Thyroid gland (tissue), 4 donors: ENCODE results near the gene PTPRZ1. TPM values are rescaled to one million over a fixed set of nuclear protein-coding genes. Genes with fewer than 3 reads are reported as not detected.

Experiments
- DNase-seq, 2 donors: peaks; one replicate each; pipeline ENCODE4 v3.0.0-alpha.2; 2019
- H3K27ac ChIP-seq, 3 donors: fragments of 200-600 bp; sonication (generic); 1 replicate in 2 of 3; 2 replicates in 1 of 3; pipeline ENCODE4 v1.5.1; 2016 to 2019; ENCODE audit warnings: mild to moderate bottlenecking in 1 of 3, moderate library complexity in 1 of 3
- H3K27me3 ChIP-seq: fragments of 200-600 bp; sonication (generic); one replicate; pipeline ENCODE4 v1.5.1; 2019
- H3K36me3 ChIP-seq, 2 donors: fragments of 200-600 bp; sonication (generic); one replicate each; pipeline ENCODE4 v1.5.1; 2016 to 2019
- H3K4me1 ChIP-seq, 2 donors: fragments of 200-600 bp; sonication (generic); one replicate each; pipeline ENCODE4 v1.5.1; 2017 to 2019
- H3K4me3 ChIP-seq, 3 donors: fragments of 200-600 bp; sonication (generic); replicated peaks in 1 of 3; 1 replicate in 2 of 3; 2 replicates in 1 of 3; pipeline ENCODE4 v1.5.1; 2016; ENCODE audit warnings: mild to moderate bottlenecking in 1 of 3
- H3K9me3 ChIP-seq: fragments of 200-600 bp; sonication (generic); one replicate; pipeline ENCODE4 v1.5.1; 2017
- CTCF ChIP-seq, 6 experiments: fragments of 200-600 bp in 3 of 6; fragments of 450-650 bp in 3 of 6; sonication (generic) in 3 of 6; IDR thresholded peaks; one replicate each; pipeline ENCODE4 v1.5.1; 2016 to 2019; ENCODE audit warnings: antibody characterized with exemption in 6 of 6, mild to moderate bottlenecking in 2 of 6, inconsistent platforms in 1 of 6, moderate library complexity in 1 of 6
- POLR2A ChIP-seq, 2 donors: fragments of 450-650 bp; IDR thresholded peaks; one replicate each; pipeline ENCODE4 v1.6.1; 2017; ENCODE audit warnings: antibody characterized with exemption in 2 of 2, mild to moderate bottlenecking in 2 of 2, moderate library complexity in 1 of 2
- WGBS, 2 donors: methylation state at CpG; one replicate each; pipeline ENCODE4 v1.1.5; 2017; 5-methylcytosine and 5-hydroxymethylcytosine counted together
- intact Hi-C: fragments of 100-400 bp; cut with DNase I; formaldehyde crosslinking; loops from one replicate; pipeline ENCODE4 v1.15.1; 2023
- total RNA-seq, 4 donors: library from RNA; depleted of rRNA; stranded (reverse); fragments of >200 nt; gene quantifications; one replicate each; pipeline ENCODE4 v1.2.3, GENCODE V29; 2016

Gene PTPRZ1
- total RNA-seq, 4 donors from 2014 or later, result 0.10 to 0.67 (median 0.11) TPM; not detected in 1

GRCh38 chr7:121992068-121992467 is 119.1 kb downstream of the PTPRZ1 start:
- intact Hi-C loops, result no loop called here
- Histone ChIP-seq H3K4me3 (no peak overlapping the region), H3K27ac (no peak overlapping the region), H3K36me3 (no peaks in the 10 kb centered on the region), H3K9me3 (no peaks in the 10 kb centered on the region), H3K4me1 (no peaks in the 10 kb centered on the region), H3K27me3 (no peaks in the 10 kb centered on the region)
- DNase-seq, result no peak
- TF ChIP-seq POLR2A (IDR thresholded peaks at IDR 0.05), result no peak
- WGBS, 2 donors, result 90 to 95% methylated on average over 4 of the region's 4 CpGs

- intact Hi-C loops, result no loop called here
- TF ChIP-seq POLR2A (IDR thresholded peaks at IDR 0.05), result no peak
- TF ChIP-seq CTCF (IDR thresholded peaks at IDR 0.05), result peak in 4 of 6 experiments; percentile 19 to 63 (median 50)
- Histone ChIP-seq H3K9me3 (no peaks in the 10 kb centered on the region), H3K4me1 (no peaks in the 10 kb centered on the region), H3K36me3 (no peaks in the 10 kb centered on the region), H3K27me3 (no peaks in the 10 kb centered on the region), H3K4me3 (no peak overlapping the region), H3K27ac (no peak overlapping the region)
- 11 to 12% methylated on average over 5 of the region's 5 CpGs for WGBS, 2 donors
- DNase-seq, result peak; percentile 46 to 57
These were observed 121.9 kb downstream of the PTPRZ1 start for GRCh38 chr7:121994625-121995410.

GRCh38 chr7:122006687-122007086 is 133.7 kb downstream of the PTPRZ1 start:
- no peaks in the 10 kb centered on the region for H3K36me3 ChIP-seq
- H3K9me3 ChIP-seq, result no peaks in the 10 kb centered on the region
- no peak for DNase-seq
- H3K27me3 ChIP-seq, result no peaks in the 10 kb centered on the region
- H3K4me1 ChIP-seq, result no peaks in the 10 kb centered on the region
- no peak overlapping the region for H3K27ac ChIP-seq
- no peak overlapping the region for H3K4me3 ChIP-seq
- WGBS, 2 donors, result 22 to 42% methylated on average over 2 of the region's 2 CpGs
- intact Hi-C loops, result no loop called here
- TF ChIP-seq POLR2A (IDR thresholded peaks at IDR 0.05) (no peak), CTCF (IDR thresholded peaks at IDR 0.05) (no peak)

GRCh38 chr7:122010116-122010515 is 137.2 kb downstream of the PTPRZ1 start:
- H3K27ac ChIP-seq, result no peak overlapping the region
- no peaks in the 10 kb centered on the region for H3K9me3 ChIP-seq
- no peak overlapping the region for H3K4me3 ChIP-seq
- H3K4me1 ChIP-seq, result no peaks in the 10 kb centered on the region
- TF ChIP-seq CTCF (IDR thresholded peaks at IDR 0.05) (no peak), POLR2A (IDR thresholded peaks at IDR 0.05) (no peak)
- WGBS, 2 donors, result 95% methylated on average over 7 of the region's 7 CpGs
- H3K36me3 ChIP-seq, result no peaks in the 10 kb centered on the region
- H3K27me3 ChIP-seq, result no peaks in the 10 kb centered on the region
- intact Hi-C loops, result no loop called here
- DNase-seq, result no peak

GRCh38 chr7:122013065-122013464 is 140.1 kb downstream of the PTPRZ1 start:
- TF ChIP-seq POLR2A (IDR thresholded peaks at IDR 0.05) (no peak), CTCF (IDR thresholded peaks at IDR 0.05) (no peak)
- H3K27me3 ChIP-seq, result no peaks in the 10 kb centered on the region
- no peak for DNase-seq
- no peak overlapping the region for H3K4me3 ChIP-seq
- no peaks in the 10 kb centered on the region for H3K4me1 ChIP-seq
- no peak overlapping the region for H3K27ac ChIP-seq
- WGBS, 2 donors, result 72 to 90% methylated on average over 2 of the region's 2 CpGs
- intact Hi-C loops, result no loop called here
- H3K36me3 ChIP-seq, result no peaks in the 10 kb centered on the region
- H3K9me3 ChIP-seq, result no peaks in the 10 kb centered on the region
